Activated naive CD8-positive, alpha-beta T cell (primary cell): ENCODE results near the gene MYO5C.
A peak's percentile ranks its signal among the peaks of the same experiment; 100 is the strongest.
"Not testable (repeated sequence)": the region's sequence is repeated elsewhere in the genome, so short reads cannot be mapped to it uniquely, and the experiment has no call there.

Source experiments
- H3K27ac Mint-ChIP-seq: one replicate; pipeline ENCODE4 v1.8.0; 2021; ENCODE audit warnings: mixed read lengths
- H3K27me3 Mint-ChIP-seq: one replicate; pipeline ENCODE4 v1.8.0; 2021; ENCODE audit warnings: mixed read lengths
- H3K36me3 Mint-ChIP-seq: one replicate; pipeline ENCODE4 v1.8.0; 2021; ENCODE audit warnings: mixed read lengths
- H3K4me1 Mint-ChIP-seq: one replicate; pipeline ENCODE4 v1.8.0; 2021; ENCODE audit warnings: low read depth, mixed read lengths
- H3K4me3 Mint-ChIP-seq: one replicate; pipeline ENCODE4 v1.8.0; 2021; ENCODE audit warnings: mild to moderate bottlenecking, mixed read lengths
- H3K9me3 Mint-ChIP-seq: one replicate; pipeline ENCODE4 v1.8.0; 2021; ENCODE audit warnings: low read depth, mixed read lengths

MYO5C gene

GRCh38 chr15:52172869-52173268 is 122.7 kb downstream of the MYO5C start:
- Mint-ChIP-seq H3K4me1 (peaks cover 51% of the 10 kb centered on the region), H3K27ac (peak overlapping the region; percentile 2)

GRCh38 chr15:52171807-52172206 is 123.8 kb downstream of the MYO5C start:
- no peaks in the 10 kb centered on the region for H3K9me3 Mint-ChIP-seq
- no peaks in the 10 kb centered on the region for H3K27me3 Mint-ChIP-seq
- H3K27ac Mint-ChIP-seq = no peak overlapping the region
- H3K4me3 Mint-ChIP-seq = no peak overlapping the region
- peaks cover 50% of the 10 kb centered on the region for H3K4me1 Mint-ChIP-seq
- H3K36me3 Mint-ChIP-seq = peaks cover 2% of the 10 kb centered on the region

More at GRCh38 chr15:52172869-52173268, 122.7 kb downstream of the MYO5C start:
- Mint-ChIP-seq H3K36me3 (peaks cover 2% of the 10 kb centered on the region), H3K27me3 (no peaks in the 10 kb centered on the region), H3K9me3 (no peaks in the 10 kb centered on the region), H3K4me3 (no peak overlapping the region)

- peaks cover 2% of the 10 kb centered on the region for H3K36me3 Mint-ChIP-seq
- no peaks in the 10 kb centered on the region for H3K27me3 Mint-ChIP-seq
- peak overlapping the region; percentile 77 for H3K27ac Mint-ChIP-seq
- no peak overlapping the region for H3K4me3 Mint-ChIP-seq
- no peaks in the 10 kb centered on the region for H3K9me3 Mint-ChIP-seq
- peaks cover 49% of the 10 kb centered on the region for H3K4me1 Mint-ChIP-seq
These were observed 124.2 kb downstream of the MYO5C start for GRCh38 chr15:52171386-52171785.

DNA sequence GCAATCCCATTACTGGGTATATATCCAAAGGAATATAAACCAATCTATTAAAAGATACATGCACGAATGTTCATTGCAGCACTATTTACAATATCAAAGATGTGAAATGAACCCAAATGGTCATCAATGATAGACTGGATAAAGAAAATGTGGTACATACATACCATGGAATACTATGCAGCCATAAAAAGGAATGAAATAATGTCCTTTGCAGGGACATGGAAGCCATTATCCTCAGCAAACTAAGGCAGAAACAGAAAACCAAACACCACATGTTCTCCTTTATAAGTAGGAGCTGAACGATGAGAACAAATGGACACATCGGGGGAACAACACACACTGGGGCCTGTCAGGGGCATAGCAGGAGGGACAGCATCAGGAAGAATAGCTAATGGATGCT is 125.4 kb downstream of the MYO5C start:
- not testable (repeated sequence) for H3K27me3 Mint-ChIP-seq, H3K4me3 Mint-ChIP-seq, H3K9me3 Mint-ChIP-seq, H3K36me3 Mint-ChIP-seq, H3K27ac Mint-ChIP-seq
- peaks cover 59% of the 10 kb centered on the region for H3K4me1 Mint-ChIP-seq

- Mint-ChIP-seq H3K27ac (peak overlapping the region; percentile 43), H3K4me1 (peaks cover 46% of the 10 kb centered on the region)
- H3K36me3 Mint-ChIP-seq, H3K4me3 Mint-ChIP-seq, H3K27me3 Mint-ChIP-seq, H3K9me3 Mint-ChIP-seq: not testable (repeated sequence)
These were observed 130.0 kb downstream of the MYO5C start for GRCh38 chr15:52165494-52166131.

DNA sequence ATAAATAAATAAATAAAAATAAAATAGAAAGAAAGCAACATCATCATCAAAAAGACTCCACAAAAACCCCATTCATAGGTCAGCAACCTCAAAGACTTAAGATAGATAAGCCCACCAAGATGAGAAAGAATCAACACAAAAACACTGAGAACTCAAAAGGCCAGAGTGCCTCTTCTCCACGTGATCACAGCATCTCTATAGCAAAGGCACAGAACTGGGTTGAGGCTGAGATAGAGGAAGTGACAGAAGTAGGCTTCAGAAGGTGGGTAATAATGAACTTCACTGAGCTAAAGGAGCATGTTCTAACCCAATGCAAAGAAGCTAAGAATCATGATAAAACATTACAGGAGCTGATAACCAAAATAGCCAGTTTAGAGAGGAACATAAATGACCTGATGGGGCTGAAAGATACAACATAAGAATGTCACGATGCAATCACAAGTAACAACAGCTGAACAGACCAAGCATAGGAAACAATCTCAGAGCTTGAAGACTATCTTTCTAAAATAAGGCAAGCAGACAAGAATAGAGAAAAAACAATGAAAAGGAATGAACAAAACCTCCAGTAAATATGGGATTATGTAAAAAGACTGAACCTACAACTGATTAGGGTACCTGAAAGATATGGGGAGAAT is 130.9 kb downstream of the MYO5C start:
- Mint-ChIP-seq H3K4me3 (no peak overlapping the region), H3K9me3 (no peaks in the 10 kb centered on the region), H3K4me1 (peaks cover 38% of the 10 kb centered on the region), H3K27me3 (no peaks in the 10 kb centered on the region), H3K27ac (peak overlapping the region; percentile 43), H3K36me3 (peaks cover 6% of the 10 kb centered on the region)

DNA sequence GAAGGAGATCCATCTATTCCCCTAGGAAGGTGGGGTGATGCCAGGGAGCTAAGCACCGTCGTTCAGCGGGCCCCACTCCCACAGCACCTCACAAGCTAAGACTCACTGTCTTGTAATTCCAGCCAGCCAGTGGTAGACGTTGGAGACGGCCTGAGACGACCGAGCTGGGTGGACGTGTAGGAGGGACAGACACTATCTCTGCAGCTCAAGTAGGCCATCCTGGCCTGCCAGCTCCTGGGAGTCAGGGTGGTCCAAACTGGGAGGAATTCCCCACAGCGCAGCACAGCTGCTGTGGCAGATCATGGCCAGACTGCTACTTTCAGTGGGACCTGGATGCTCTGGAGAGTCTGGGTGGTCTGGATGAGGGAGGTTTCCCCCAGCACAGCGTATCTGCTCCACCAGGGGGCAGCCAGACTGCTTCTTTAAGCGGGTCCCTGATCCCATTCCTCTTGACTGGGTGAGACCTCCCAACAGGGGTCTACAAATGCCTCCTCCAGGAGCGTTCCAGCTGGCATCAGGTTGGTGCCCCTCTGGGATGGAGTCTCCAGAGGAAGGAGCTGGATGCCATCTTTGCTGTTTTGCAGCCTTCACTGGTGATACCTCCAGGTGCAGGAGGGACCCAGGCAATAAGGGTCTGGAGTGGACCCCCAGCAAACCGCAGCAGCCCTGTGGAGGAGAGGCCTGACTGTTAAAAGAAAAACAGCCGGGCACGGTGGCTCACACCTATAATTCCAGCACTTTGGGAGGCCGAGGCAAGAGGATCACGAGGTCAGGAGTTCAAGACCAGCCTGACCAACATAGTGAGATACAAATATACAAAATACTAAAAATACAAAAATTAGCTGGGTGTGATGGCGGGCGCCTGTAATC is 132.0 kb downstream of the MYO5C start:
- Mint-ChIP-seq H3K9me3 (no peaks in the 10 kb centered on the region), H3K36me3 (peaks cover 10% of the 10 kb centered on the region), H3K27me3 (no peaks in the 10 kb centered on the region), H3K4me3 (no peak overlapping the region), H3K4me1 (peaks cover 32% of the 10 kb centered on the region), H3K27ac (no peak overlapping the region)

DNA sequence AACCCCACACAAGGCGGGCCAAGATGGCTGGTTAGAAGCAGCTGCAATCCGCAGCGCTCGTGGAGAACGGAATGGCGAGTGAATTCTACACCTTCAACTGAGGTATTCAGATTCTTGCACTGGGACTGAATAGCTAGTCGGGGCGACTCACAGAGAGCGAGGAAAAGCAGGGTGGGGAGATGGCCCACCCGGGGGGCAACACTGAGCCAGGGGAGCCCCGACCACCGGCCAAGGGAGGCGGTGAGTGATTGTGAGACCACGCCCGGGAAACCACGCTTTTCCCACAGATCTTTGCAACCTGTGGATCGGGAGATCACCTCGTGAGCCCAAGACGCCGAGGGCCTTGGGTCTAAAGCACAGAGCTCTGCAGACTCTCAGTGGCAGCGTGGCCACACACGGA is 132.7 kb downstream of the MYO5C start:
- Mint-ChIP-seq H3K36me3 (peaks cover 9% of the 10 kb centered on the region), H3K4me3 (no peak overlapping the region), H3K27ac (no peak overlapping the region), H3K9me3 (no peaks in the 10 kb centered on the region), H3K4me1 (peaks cover 29% of the 10 kb centered on the region), H3K27me3 (no peaks in the 10 kb centered on the region)

DNA sequence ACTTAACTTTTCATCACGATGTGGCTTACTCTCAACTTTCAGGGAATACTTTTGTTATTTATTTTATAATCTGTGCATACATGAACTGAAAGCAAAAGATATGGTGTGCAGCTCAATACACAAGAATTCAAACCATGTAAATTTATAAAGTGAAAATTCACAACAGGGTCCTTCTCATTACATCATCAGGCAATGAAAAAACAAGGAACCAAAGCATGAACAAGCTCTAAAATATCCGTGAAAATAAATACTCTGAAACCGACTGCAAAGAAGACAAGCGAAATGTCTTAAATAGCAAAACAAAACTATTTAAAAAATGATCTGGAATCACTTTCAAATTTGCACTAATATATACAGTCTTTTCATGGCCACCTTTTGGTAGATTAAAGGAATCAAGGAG is 133.3 kb downstream of the MYO5C start:
- Mint-ChIP-seq H3K4me3 (no peak overlapping the region), H3K27me3 (no peaks in the 10 kb centered on the region), H3K4me1 (peaks cover 29% of the 10 kb centered on the region), H3K27ac (no peak overlapping the region), H3K9me3 (no peaks in the 10 kb centered on the region), H3K36me3 (peaks cover 9% of the 10 kb centered on the region)

DNA sequence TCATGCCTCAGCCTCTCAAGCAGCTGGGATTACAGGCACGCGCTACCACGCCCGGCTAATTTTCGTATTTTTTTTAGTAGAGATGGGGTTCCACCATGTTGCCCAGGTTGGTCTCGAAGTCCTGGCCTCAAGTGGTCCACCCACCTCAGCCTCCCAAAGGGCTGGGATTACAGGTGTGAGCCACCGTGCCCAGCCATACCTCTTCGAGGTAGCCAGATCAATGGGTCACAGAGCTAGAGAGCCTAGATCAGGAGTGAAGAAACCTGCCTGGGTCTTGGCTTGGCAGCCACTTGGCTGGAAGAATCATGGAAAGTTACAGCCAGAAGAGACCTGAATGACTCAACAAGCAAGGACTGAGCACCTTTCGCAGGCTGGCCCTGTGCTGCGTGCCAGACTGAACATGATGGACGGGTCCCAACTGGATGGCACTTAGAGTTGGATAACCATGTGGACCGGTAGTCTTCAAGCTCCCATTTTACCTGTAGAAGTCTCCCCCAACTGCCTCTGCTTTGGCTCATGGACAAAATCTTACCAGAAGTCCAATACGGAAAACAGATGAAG is 134.1 kb downstream of the MYO5C start:
- H3K4me1 Mint-ChIP-seq = peaks cover 23% of the 10 kb centered on the region
- H3K4me3 Mint-ChIP-seq = no peak overlapping the region
- peaks cover 9% of the 10 kb centered on the region for H3K36me3 Mint-ChIP-seq
- H3K27me3 Mint-ChIP-seq = no peaks in the 10 kb centered on the region
- H3K9me3 Mint-ChIP-seq = no peaks in the 10 kb centered on the region
- no peak overlapping the region for H3K27ac Mint-ChIP-seq

- no peaks in the 10 kb centered on the region for H3K9me3 Mint-ChIP-seq
- no peaks in the 10 kb centered on the region for H3K27me3 Mint-ChIP-seq
- H3K4me3 Mint-ChIP-seq = no peak overlapping the region
- H3K36me3 Mint-ChIP-seq = peaks cover 9% of the 10 kb centered on the region
- H3K4me1 Mint-ChIP-seq = peaks cover 4% of the 10 kb centered on the region
- H3K27ac Mint-ChIP-seq = no peak overlapping the region
These were observed 136.0 kb downstream of the MYO5C start for GRCh38 chr15:52159645-52160044.

DNA sequence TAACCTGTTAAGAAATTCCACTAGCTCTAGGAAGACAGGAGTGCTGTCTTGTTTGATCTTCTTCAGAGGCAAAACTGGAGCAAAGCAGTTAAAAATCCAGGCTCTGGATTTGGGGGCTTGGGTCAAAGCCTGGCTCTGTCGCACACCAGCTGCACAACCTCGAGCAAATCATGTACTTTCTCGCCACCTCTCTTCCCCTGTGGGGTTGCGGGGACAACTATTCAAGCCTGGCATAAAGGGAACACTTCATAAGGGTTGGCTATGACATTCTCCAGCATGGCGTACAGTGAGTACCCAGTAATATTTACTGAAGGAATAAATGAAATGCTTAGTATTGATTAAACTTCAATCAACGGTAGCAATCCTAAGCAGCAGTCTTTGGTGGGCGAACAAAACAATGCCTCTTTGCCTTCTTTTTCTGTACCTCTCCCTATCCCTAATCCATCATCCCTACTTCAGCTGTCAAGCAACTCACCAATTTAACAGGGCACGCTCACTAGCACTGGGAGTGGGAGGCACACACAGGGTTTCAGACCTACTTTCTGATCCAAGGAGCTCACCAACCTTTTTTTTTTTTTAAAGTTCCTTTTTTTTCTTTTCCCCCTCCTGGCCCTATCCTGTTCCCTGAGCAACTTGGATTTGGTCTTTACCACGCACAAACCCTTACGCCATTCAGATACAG is 137.4 kb downstream of the MYO5C start:
- peaks cover 4% of the 10 kb centered on the region for H3K4me1 Mint-ChIP-seq
- no peaks in the 10 kb centered on the region for H3K27me3 Mint-ChIP-seq
- no peaks in the 10 kb centered on the region for H3K9me3 Mint-ChIP-seq
- no peak overlapping the region for H3K27ac Mint-ChIP-seq
- H3K4me3 Mint-ChIP-seq = no peak overlapping the region
- H3K36me3 Mint-ChIP-seq = peaks cover 9% of the 10 kb centered on the region

DNA sequence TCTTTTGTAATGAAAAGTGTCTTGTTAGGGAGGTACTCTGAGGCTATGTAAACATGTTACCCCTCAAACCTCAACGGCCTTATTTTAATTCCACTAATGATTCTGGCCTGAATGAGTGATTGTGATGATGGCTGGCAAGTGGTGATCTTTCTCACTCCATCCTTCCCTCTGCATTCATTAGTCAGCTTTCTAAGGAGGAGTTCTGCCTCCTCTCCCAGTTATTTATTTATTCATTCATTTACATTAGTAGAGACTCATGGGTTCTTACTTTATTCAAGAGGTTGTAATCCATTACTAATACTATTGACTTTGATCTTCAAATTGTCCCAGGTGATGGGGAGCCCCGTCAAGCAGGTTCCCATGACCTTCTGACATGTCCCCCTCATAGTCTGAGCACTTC is 139.7 kb downstream of the MYO5C start:
- H3K4me3 Mint-ChIP-seq = no peak overlapping the region
- H3K36me3 Mint-ChIP-seq = peaks cover 6% of the 10 kb centered on the region
- no peak overlapping the region for H3K27ac Mint-ChIP-seq
- no peaks in the 10 kb centered on the region for H3K27me3 Mint-ChIP-seq
- no peaks in the 10 kb centered on the region for H3K9me3 Mint-ChIP-seq
- H3K4me1 Mint-ChIP-seq = peaks cover 2% of the 10 kb centered on the region

- H3K9me3 Mint-ChIP-seq = no peaks in the 10 kb centered on the region
- peaks cover 4% of the 10 kb centered on the region for H3K36me3 Mint-ChIP-seq
- no peak overlapping the region for H3K27ac Mint-ChIP-seq
- no peaks in the 10 kb centered on the region for H3K27me3 Mint-ChIP-seq
- H3K4me1 Mint-ChIP-seq = peaks cover 2% of the 10 kb centered on the region
- no peak overlapping the region for H3K4me3 Mint-ChIP-seq
These were observed 140.4 kb downstream of the MYO5C start for GRCh38 chr15:52154896-52155865.
